Kidney (tissue), 14 donors: Measurements from ENCODE around the gene TOX3. TPM values are rescaled to one million over a fixed set of nuclear protein-coding genes. Genes with fewer than 3 reads are reported as not detected.

Experiments
- DNase-seq, 5 donors: peaks; one replicate each; pipeline ENCODE4 v3.0.0-alpha.2; 2013 to 2020
- FAIRE-seq: peaks from 2 replicates; lab custom pipeline; 2012; peaks lifted over from hg19 to GRCh38; lab: Jason Lieb, UNC
- H3K27ac ChIP-seq, 2 donors: one replicate each; pipeline ENCODE4 v1.7.0; 2013; ENCODE audit warnings: low read depth in 2 of 2, low read length in 2 of 2, inconsistent platforms in 1 of 2
- H3K27me3 ChIP-seq: one replicate; pipeline ENCODE4 v1.7.1; 2013; ENCODE audit warnings: low read length, inconsistent platforms; ENCODE audit not compliant: control insufficient read depth, insufficient read depth
- H3K36me3 ChIP-seq, 3 donors: one replicate each; pipeline versions ENCODE4 v1.7.0 to v1.7.1; 2013; ENCODE audit warnings: low read length in 3 of 3, control low read depth in 1 of 3, inconsistent platforms in 1 of 3; ENCODE audit not compliant: insufficient read depth in 3 of 3, control insufficient read depth in 2 of 3
- H3K4me1 ChIP-seq, 3 donors: one replicate each; pipeline versions ENCODE4 v1.7.0 to v1.7.1; 2013; ENCODE audit warnings: low read length in 3 of 3, inconsistent platforms in 1 of 3, low read depth in 1 of 3; ENCODE audit not compliant: control insufficient read depth in 2 of 3, insufficient read depth in 2 of 3
- H3K4me3 ChIP-seq, 3 donors: one replicate each; pipeline versions ENCODE4 v1.7.0 to v1.8.1; 2013; ENCODE audit warnings: low read length in 3 of 3, control low read depth in 1 of 3, inconsistent platforms in 1 of 3
- H3K9ac ChIP-seq, 3 donors: one replicate each; pipeline versions ENCODE4 v1.7.0 to v1.7.1; 2013; ENCODE audit warnings: low read length in 3 of 3, control low read depth in 1 of 3, inconsistent platforms in 1 of 3
- H3K9me3 ChIP-seq, 3 donors: one replicate each; pipeline versions ENCODE4 v1.7.0 to v1.7.1; 2013; ENCODE audit warnings: low read length in 3 of 3, control low read depth in 1 of 3, inconsistent platforms in 1 of 3; ENCODE audit not compliant: control insufficient read depth in 2 of 3, insufficient read depth in 1 of 3
- intact Hi-C: fragments of 100-400 bp; cut with DNase I; formaldehyde crosslinking; loops from one replicate; pipeline ENCODE4 v1.11.1; 2022
- polyA plus RNA-seq: library from polyadenylated mRNA; stranded (reverse); fragments of 350-450 nt; fragmentation: Illumina TruSeq; extraction: RNeasy Lipid Tissue Mini Kit (QIAGEN cat#74804); gene quantifications from one replicate; pipeline ENCODE4 v1.2.3, GENCODE V29; 2014; ENCODE audit warnings: low read depth, low replicate concordance; ENCODE audit not compliant: insufficient read depth
- total RNA-seq: library from RNA; stranded (reverse); fragmentation: NEBNext Ultra II Directional; extraction: Animal tissue kit (Norgen Biotek cat#: 25700); gene quantifications from one replicate; pipeline ENCODE4 v1.2.1, GENCODE V29; 2021
- TF ChIP-seq, protein P1 (sequence below): IDR thresholded peaks from 3 replicates; pipeline ENCODE4 v1.5.1; 2012; ENCODE audit warnings: mild to moderate bottlenecking, moderate library complexity, borderline replicate concordance; ENCODE audit not compliant: insufficient read depth; ENCODE audit errors: extremely low read depth
- donor health status: control.
- donor health status: control.
- donor health status: control.
- donor health status: control.
- donor health status: control.
- donor health status: DM: yes; HTN: yes; CAD: no.
- donor health status: Normal renal cell carcinoma (clear cell type).

The TOX3 gene
- total and polyA plus RNA-seq, 2 donors from 2014 or later: 8.7 to 16.2 TPM

DNA sequence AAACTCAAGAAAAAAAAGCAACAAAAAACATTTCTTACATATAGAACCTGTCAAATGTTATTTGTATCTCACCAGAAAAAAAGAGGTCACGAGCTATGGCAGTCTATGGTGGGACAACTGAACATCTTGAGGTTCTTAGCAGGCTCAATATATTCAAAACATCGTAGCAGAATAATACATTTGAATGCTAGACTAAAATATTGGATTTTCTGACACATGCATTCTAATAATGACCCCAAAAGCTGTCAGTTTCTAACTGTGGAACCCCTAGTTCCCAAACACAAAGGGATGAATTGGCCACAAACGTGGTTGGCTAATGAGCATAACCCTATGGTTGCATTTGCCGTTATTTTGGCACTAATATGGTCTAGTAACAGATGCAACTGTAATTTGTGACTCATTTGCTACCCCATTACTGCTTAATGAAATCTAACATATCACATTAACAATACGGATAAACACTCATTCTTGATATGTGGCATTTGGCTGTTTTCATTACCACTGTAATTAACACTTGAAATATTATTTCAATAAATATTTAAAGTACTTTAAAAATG is 81.2 kb downstream of the TOX3 start:
- no peak overlapping the region for H3K27ac ChIP-seq
- peaks cover 0 to 2% (median 0%) of the 10 kb centered on the region in 3 donors for H3K36me3 ChIP-seq
- no peak for DNase-seq
- H3K4me1 ChIP-seq: peaks cover 0 to 5% (median 0%) of the 10 kb centered on the region in 3 donors
- H3K9me3 ChIP-seq: no peaks in the 10 kb centered on the region
- TF ChIP-seq, protein P1, sequence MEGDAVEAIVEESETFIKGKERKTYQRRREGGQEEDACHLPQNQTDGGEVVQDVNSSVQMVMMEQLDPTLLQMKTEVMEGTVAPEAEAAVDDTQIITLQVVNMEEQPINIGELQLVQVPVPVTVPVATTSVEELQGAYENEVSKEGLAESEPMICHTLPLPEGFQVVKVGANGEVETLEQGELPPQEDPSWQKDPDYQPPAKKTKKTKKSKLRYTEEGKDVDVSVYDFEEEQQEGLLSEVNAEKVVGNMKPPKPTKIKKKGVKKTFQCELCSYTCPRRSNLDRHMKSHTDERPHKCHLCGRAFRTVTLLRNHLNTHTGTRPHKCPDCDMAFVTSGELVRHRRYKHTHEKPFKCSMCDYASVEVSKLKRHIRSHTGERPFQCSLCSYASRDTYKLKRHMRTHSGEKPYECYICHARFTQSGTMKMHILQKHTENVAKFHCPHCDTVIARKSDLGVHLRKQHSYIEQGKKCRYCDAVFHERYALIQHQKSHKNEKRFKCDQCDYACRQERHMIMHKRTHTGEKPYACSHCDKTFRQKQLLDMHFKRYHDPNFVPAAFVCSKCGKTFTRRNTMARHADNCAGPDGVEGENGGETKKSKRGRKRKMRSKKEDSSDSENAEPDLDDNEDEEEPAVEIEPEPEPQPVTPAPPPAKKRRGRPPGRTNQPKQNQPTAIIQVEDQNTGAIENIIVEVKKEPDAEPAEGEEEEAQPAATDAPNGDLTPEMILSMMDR: no peak
- no peaks in the 10 kb centered on the region for H3K27me3 ChIP-seq
- intact Hi-C loops: no loop called here
- no peak overlapping the region for H3K4me3 ChIP-seq
- no peak for FAIRE-seq
- H3K9ac ChIP-seq: no peak overlapping the region

DNA sequence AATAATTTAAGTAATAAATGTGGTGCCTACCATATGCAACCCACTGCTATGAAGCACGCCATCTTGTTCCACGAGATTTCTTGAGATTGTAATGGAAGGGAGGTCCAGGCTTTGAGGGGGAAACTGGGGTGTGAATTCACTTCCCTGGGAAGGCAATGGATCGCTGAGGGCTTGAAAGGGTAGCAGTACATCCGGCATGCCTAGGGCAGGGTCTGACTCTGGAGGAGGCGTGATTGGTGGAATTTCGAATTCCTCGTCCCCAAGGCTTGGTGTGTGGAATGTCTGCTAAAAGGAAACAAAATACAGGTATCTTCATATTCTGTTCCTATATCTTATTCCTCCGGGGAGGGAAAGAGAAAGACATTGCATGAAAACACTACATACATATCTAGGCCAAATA is 83.0 kb downstream of the TOX3 start:
- Histone ChIP-seq H3K27ac (no peak overlapping the region), H3K9me3 (no peaks in the 10 kb centered on the region), H3K4me3 (no peak overlapping the region), H3K36me3 (peaks cover 0 to 2% (median 0%) of the 10 kb centered on the region in 3 donors), H3K9ac (no peak overlapping the region), H3K4me1 (no peaks in the 10 kb centered on the region), H3K27me3 (no peaks in the 10 kb centered on the region)
- TF ChIP-seq, protein P1: no peak
- intact Hi-C loops: no loop called here
- no peak for DNase-seq
- FAIRE-seq: no peak

DNA sequence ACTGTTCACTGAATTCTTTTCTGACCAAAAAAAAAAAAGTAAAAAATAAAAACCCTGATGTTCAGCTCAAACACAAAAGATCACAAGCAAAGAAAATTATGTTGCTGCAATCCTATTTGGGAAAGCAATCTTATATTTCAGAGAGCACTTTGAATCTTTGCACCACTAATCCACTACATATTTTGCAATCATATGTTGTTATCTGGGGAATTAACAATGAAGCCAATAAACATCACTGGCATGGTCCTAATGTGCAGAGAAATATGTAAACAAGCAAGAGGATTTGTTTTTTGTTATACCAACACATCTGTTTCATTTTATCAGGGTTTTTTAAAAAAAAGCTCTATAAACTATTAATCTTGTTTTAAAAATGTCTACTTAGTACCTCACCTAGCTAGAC is 84.1 kb downstream of the TOX3 start:
- Histone ChIP-seq H3K27me3 (no peaks in the 10 kb centered on the region), H3K36me3 (peaks cover 0 to 2% (median 0%) of the 10 kb centered on the region in 3 donors), H3K4me3 (no peak overlapping the region), H3K4me1 (no peaks in the 10 kb centered on the region), H3K9ac (no peak overlapping the region), H3K27ac (no peak overlapping the region), H3K9me3 (no peaks in the 10 kb centered on the region)
- no peak for FAIRE-seq
- DNase-seq: no peak
- intact Hi-C loops: no loop called here
- TF ChIP-seq, protein P1: no peak
